GM23338 (cell line): Measurements from ENCODE around the gene FGF3. TPM values are rescaled to one million over a fixed set of nuclear protein-coding genes. Genes with fewer than 3 reads are reported as not detected.

Experiments
- ATAC-seq: fragments of 200-7000 bp; cut with Tn5 transposase; 3 replicates; pipeline ENCODE4 v1.9.1; 2020
- DNase-seq: peaks from one replicate; pipeline ENCODE4 v3.0.0-alpha.2; 2015; ENCODE audit warnings: low spot score
- H2AFZ ChIP-seq: fragments of 200-600 bp; sonication (generic); 2 replicates; pipeline ENCODE4 v1.8.0; 2016; ENCODE audit warnings: antibody characterized with exemption, mild to moderate bottlenecking, moderate library complexity
- H3F3A ChIP-seq: fragments of 200-600 bp; sonication (generic); replicated peaks from 2 replicates; pipeline ENCODE4 v1.8.0; 2017; ENCODE audit warnings: antibody characterized with exemption, mixed run types, low read depth
- H3K27ac ChIP-seq: fragments of 200-600 bp; sonication (generic); 2 replicates; pipeline ENCODE4 v1.6.1; 2016; ENCODE audit warnings: low read depth
- H3K27me3 ChIP-seq: fragments of 200-600 bp; sonication (generic); 2 replicates; pipeline ENCODE4 v1.8.0; 2016; ENCODE audit warnings: mild to moderate bottlenecking, mixed run types, moderate library complexity; ENCODE audit not compliant: insufficient read depth
- H3K36me3 ChIP-seq: fragments of 200-600 bp; sonication (generic); 2 replicates; pipeline ENCODE4 v1.8.0; 2016; ENCODE audit warnings: mild to moderate bottlenecking; ENCODE audit not compliant: insufficient read depth
- H3K4me1 ChIP-seq: fragments of 200-600 bp; sonication (generic); 2 replicates; pipeline ENCODE4 v1.8.0; 2016; ENCODE audit warnings: mild to moderate bottlenecking, moderate library complexity; ENCODE audit not compliant: insufficient read depth
- H3K4me2 ChIP-seq: fragments of 200-600 bp; sonication (generic); 2 replicates; pipeline ENCODE4 v1.7.1; 2017; ENCODE audit warnings: mixed run types
- H3K4me3 ChIP-seq: fragments of 200-600 bp; sonication (generic); 2 replicates; pipeline ENCODE4 v1.6.1; 2016; ENCODE audit warnings: mixed run types
- H3K79me2 ChIP-seq: fragments of 200-600 bp; sonication (generic); replicated peaks from 2 replicates; pipeline ENCODE4 v1.8.0; 2017; ENCODE audit warnings: mild to moderate bottlenecking; ENCODE audit not compliant: insufficient read depth
- H3K9me2 ChIP-seq: fragments of 200-600 bp; sonication (generic); 2 replicates; pipeline ENCODE4 v1.8.0; 2017; ENCODE audit not compliant: insufficient read depth
- H4K20me1 ChIP-seq: fragments of 200-600 bp; sonication (generic); replicated peaks from 2 replicates; pipeline ENCODE4 v1.8.0; 2017; ENCODE audit warnings: mild to moderate bottlenecking; ENCODE audit not compliant: insufficient read depth
- H3K27ac Mint-ChIP-seq: 2 replicates; pipeline ENCODE4 v1.8.0; 2020; ENCODE audit warnings: inconsistent platforms, mild to moderate bottlenecking, moderate library complexity, mixed read lengths
- H3K27me3 Mint-ChIP-seq: 3 replicates; pipeline ENCODE4 v1.8.0; 2022; ENCODE audit warnings: low read depth, mild to moderate bottlenecking, moderate library complexity, mixed read lengths, inconsistent platforms; ENCODE audit not compliant: insufficient read depth, poor library complexity
- H3K36me3 Mint-ChIP-seq: 3 replicates; pipeline ENCODE4 v1.8.0; 2021; ENCODE audit warnings: low read depth, mild to moderate bottlenecking, inconsistent platforms, moderate library complexity, mixed read lengths
- H3K4me1 Mint-ChIP-seq: 3 replicates; pipeline ENCODE4 v1.8.0; 2020; ENCODE audit warnings: mild to moderate bottlenecking, inconsistent platforms, mixed read lengths
- H3K4me3 Mint-ChIP-seq: 3 replicates; pipeline ENCODE4 v1.8.0; 2021; ENCODE audit warnings: moderate library complexity, mild to moderate bottlenecking, inconsistent platforms, mixed read lengths
- H3K9me3 Mint-ChIP-seq: 3 replicates; pipeline ENCODE4 v1.8.0; 2020; ENCODE audit warnings: moderate library complexity, mild to moderate bottlenecking, inconsistent platforms, mixed read lengths
- CREB1 ChIP-seq: fragments of 250-450 bp; sonication (Bioruptor Pico); IDR thresholded peaks from 2 replicates; pipeline ENCODE4 v1.5.0; 2020; ENCODE audit warnings: low read depth, mild to moderate bottlenecking, moderate library complexity
- EZH2 ChIP-seq: fragments of 200-600 bp; sonication (generic); IDR thresholded peaks from one replicate; pipeline ENCODE4 v1.8.0; 2017; ENCODE audit warnings: antibody characterized with exemption, mild to moderate bottlenecking, low read depth; ENCODE audit not compliant: unreplicated experiment
- JUNB ChIP-seq: IDR thresholded peaks from one replicate; pipeline ENCODE4 v1.6.1; 2016; ENCODE audit warnings: antibody characterized with exemption; ENCODE audit not compliant: unreplicated experiment
- NANOG ChIP-seq: IDR thresholded peaks from 2 replicates; pipeline ENCODE4 v1.6.1; 2016; ENCODE audit warnings: antibody characterized with exemption, borderline replicate concordance
- STAT1 ChIP-seq: IDR thresholded peaks from one replicate; pipeline ENCODE4 v1.6.1; 2016; ENCODE audit warnings: antibody characterized with exemption; ENCODE audit not compliant: unreplicated experiment
- ZNF114 ChIP-seq: fragments of 250-450 bp; sonication (Bioruptor Pico); IDR thresholded peaks from 2 replicates; pipeline ENCODE4 v1.5.0; 2020; ENCODE audit warnings: mild to moderate bottlenecking, moderate library complexity
- polyA plus RNA-seq: library from polyadenylated mRNA; unstranded; fragments of >200 nt; fragmentation: Nextera tagmentation; extraction: Ambion mirVana; gene quantifications from 2 replicates; pipeline ENCODE4 v1.2.1, GENCODE V29; 2016
- total RNA-seq: library from RNA; depleted of rRNA; stranded (reverse); fragments of >200 nt; shearing (Covaris generic); gene quantifications from 2 replicates; pipeline ENCODE4 v1.2.3, GENCODE V29; 2014
- TF ChIP-seq, protein P1 (sequence below): IDR thresholded peaks from 2 replicates; pipeline ENCODE4 v1.6.1; 2016; ENCODE audit warnings: antibody characterized with exemption
- TF ChIP-seq, protein P2 (sequence below), 2 experiments: fragments of 200-600 bp in 1 of 2; sonication (generic) in 1 of 2; conservative IDR thresholded peaks; 2 replicates each; pipeline versions ENCODE4 v1.5.1 to v1.6.1; 2016 to 2017; ENCODE audit warnings: antibody characterized with exemption in 2 of 2, low read depth in 2 of 2, mild to moderate bottlenecking in 2 of 2, moderate library complexity in 1 of 2

FGF3 gene
- total and polyA plus RNA-seq, 2 experiments from 2014 or later: 1.2 TPM; not detected in 1

- no peak for TF ChIP-seq ZNF114 (CRISPR knock-in tag)
- TF ChIP-seq, protein P1, sequence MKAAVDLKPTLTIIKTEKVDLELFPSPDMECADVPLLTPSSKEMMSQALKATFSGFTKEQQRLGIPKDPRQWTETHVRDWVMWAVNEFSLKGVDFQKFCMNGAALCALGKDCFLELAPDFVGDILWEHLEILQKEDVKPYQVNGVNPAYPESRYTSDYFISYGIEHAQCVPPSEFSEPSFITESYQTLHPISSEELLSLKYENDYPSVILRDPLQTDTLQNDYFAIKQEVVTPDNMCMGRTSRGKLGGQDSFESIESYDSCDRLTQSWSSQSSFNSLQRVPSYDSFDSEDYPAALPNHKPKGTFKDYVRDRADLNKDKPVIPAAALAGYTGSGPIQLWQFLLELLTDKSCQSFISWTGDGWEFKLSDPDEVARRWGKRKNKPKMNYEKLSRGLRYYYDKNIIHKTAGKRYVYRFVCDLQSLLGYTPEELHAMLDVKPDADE: no peak
- no peak for TF ChIP-seq EZH2
- no peak for TF ChIP-seq CREB1 (CRISPR knock-in tag)
- no peak for TF ChIP-seq JUNB
- H3K36me3 ChIP-seq: no peaks in the 10 kb centered on the region
- H3K4me1 Mint-ChIP-seq: no peaks in the 10 kb centered on the region
- H2AFZ ChIP-seq: no peak overlapping the region
- no peaks in the 10 kb centered on the region for H3K4me1 ChIP-seq
- H3K9me2 ChIP-seq: no peaks in the 10 kb centered on the region; the same call in 1 of the 2 replicates
- H3K27ac Mint-ChIP-seq: no peak overlapping the region
- H3K36me3 Mint-ChIP-seq: no peaks in the 10 kb centered on the region
- DNase-seq (no peak), ATAC-seq (no peak)
- no peak overlapping the region for H3K4me3 Mint-ChIP-seq
- no peaks in the 10 kb centered on the region for H4K20me1 ChIP-seq
- peaks cover 22% of the 10 kb centered on the region for H3K27me3 Mint-ChIP-seq
- no peak overlapping the region for H3K4me2 ChIP-seq
- H3K4me3 ChIP-seq: no peak overlapping the region
- H3K27me3 ChIP-seq: no peaks in the 10 kb centered on the region
- H3K9me3 Mint-ChIP-seq: peaks cover 11% of the 10 kb centered on the region; the same call in 2 of the 3 replicates
- H3K27ac ChIP-seq: no peak overlapping the region
- H3K79me2 ChIP-seq: no peaks in the 10 kb centered on the region
- no peaks in the 10 kb centered on the region for H3F3A ChIP-seq
These were observed 18.9 kb downstream of the FGF3 start for GRCh38 chr11:69800278-69800677.

- Mint-ChIP-seq H3K4me1 (no peaks in the 10 kb centered on the region), H3K9me3 (peaks cover 11% of the 10 kb centered on the region; the same call in 2 of the 3 replicates), H3K36me3 (no peaks in the 10 kb centered on the region), H3K27ac (no peak overlapping the region), H3K4me3 (no peak overlapping the region), H3K27me3 (peaks cover 22% of the 10 kb centered on the region)
- Histone ChIP-seq H3F3A (no peaks in the 10 kb centered on the region), H3K4me2 (no peak overlapping the region), H3K36me3 (no peaks in the 10 kb centered on the region), H2AFZ (no peak overlapping the region), H3K27ac (no peak overlapping the region), H3K4me1 (no peaks in the 10 kb centered on the region), H3K9me2 (no peaks in the 10 kb centered on the region; the same call in 1 of the 2 replicates), H3K79me2 (no peaks in the 10 kb centered on the region), H3K4me3 (no peak overlapping the region), H4K20me1 (no peaks in the 10 kb centered on the region), H3K27me3 (no peaks in the 10 kb centered on the region)
- peak; percentile 85 for DNase-seq
- TF ChIP-seq NANOG: no peak
- no peak for TF ChIP-seq ZNF114 (CRISPR knock-in tag)
- TF ChIP-seq, protein P1: peak; percentile 64
- ATAC-seq: peak; percentile 69
These were observed 19.6 kb downstream of the FGF3 start for GRCh38 chr11:69799582-69799981.

GRCh38 chr11:69799097-69799496 is 20.1 kb downstream of the FGF3 start:
- H4K20me1 ChIP-seq: no peaks in the 10 kb centered on the region
- no peak overlapping the region for H3K4me3 ChIP-seq
- H3K4me2 ChIP-seq: no peak overlapping the region
- DNase-seq: no peak
- Mint-ChIP-seq H3K27ac (no peak overlapping the region), H3K4me1 (no peaks in the 10 kb centered on the region), H3K27me3 (peaks cover 22% of the 10 kb centered on the region), H3K9me3 (peaks cover 11% of the 10 kb centered on the region; the same call in 2 of the 3 replicates), H3K4me3 (no peak overlapping the region), H3K36me3 (no peaks in the 10 kb centered on the region)
- TF ChIP-seq, protein P2, sequence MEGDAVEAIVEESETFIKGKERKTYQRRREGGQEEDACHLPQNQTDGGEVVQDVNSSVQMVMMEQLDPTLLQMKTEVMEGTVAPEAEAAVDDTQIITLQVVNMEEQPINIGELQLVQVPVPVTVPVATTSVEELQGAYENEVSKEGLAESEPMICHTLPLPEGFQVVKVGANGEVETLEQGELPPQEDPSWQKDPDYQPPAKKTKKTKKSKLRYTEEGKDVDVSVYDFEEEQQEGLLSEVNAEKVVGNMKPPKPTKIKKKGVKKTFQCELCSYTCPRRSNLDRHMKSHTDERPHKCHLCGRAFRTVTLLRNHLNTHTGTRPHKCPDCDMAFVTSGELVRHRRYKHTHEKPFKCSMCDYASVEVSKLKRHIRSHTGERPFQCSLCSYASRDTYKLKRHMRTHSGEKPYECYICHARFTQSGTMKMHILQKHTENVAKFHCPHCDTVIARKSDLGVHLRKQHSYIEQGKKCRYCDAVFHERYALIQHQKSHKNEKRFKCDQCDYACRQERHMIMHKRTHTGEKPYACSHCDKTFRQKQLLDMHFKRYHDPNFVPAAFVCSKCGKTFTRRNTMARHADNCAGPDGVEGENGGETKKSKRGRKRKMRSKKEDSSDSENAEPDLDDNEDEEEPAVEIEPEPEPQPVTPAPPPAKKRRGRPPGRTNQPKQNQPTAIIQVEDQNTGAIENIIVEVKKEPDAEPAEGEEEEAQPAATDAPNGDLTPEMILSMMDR (conservative IDR thresholded peaks at IDR 0.05; ENCODE audit: low read depth in 2 of 2): no peak
- TF ChIP-seq NANOG (no peak), STAT1 (no peak), ZNF114 (CRISPR knock-in tag) (no peak), CREB1 (CRISPR knock-in tag) (no peak), EZH2 (no peak)
- TF ChIP-seq, protein P1: no peak
- no peaks in the 10 kb centered on the region for H3F3A ChIP-seq
- H3K4me1 ChIP-seq: no peaks in the 10 kb centered on the region
- no peaks in the 10 kb centered on the region; the same call in 1 of the 2 replicates for H3K9me2 ChIP-seq
- no peaks in the 10 kb centered on the region for H3K27me3 ChIP-seq
- no peak for ATAC-seq
- H3K27ac ChIP-seq: no peak overlapping the region
- H2AFZ ChIP-seq: no peak overlapping the region
- no peaks in the 10 kb centered on the region for H3K36me3 ChIP-seq
- no peaks in the 10 kb centered on the region for H3K79me2 ChIP-seq
